HG02763 (cell line): Measurements from ENCODE around the gene ERICH6.

ENCODE experiments used
- ATAC-seq: cut with Tn5 transposase; IDR thresholded peaks from one replicate; pipeline ENCODE4 v1.9.1; 2021; ENCODE audit warnings: mild to moderate bottlenecking, moderate library complexity; ENCODE audit not compliant: unreplicated experiment

The ERICH6 gene

GRCh38 chr3:150736903-150737832, 33.4 kb upstream of the ERICH6 start:
- ATAC-seq = no peak

- no peak for ATAC-seq
Observed at GRCh38 chr3:150736316-150736719, 32.6 kb upstream of the ERICH6 start.

GRCh38 chr3:150734795-150735119, 31.0 kb upstream of the ERICH6 start:
- no peak for ATAC-seq

- ATAC-seq = no peak
Observed at GRCh38 chr3:150733936-150734794, 30.4 kb upstream of the ERICH6 start.

- no peak for ATAC-seq
Observed at GRCh38 chr3:150733373-150733935, 29.7 kb upstream of the ERICH6 start.

GRCh38 chr3:150729682-150730360, 26.1 kb upstream of the ERICH6 start:
- ATAC-seq = no peak

- ATAC-seq = no peak
Observed at GRCh38 chr3:150727653-150728502, 24.2 kb upstream of the ERICH6 start.

GRCh38 chr3:150725548-150725947, 21.8 kb upstream of the ERICH6 start:
- ATAC-seq = no peak

- ATAC-seq = no peak
Observed at GRCh38 chr3:150723946-150724345, 20.2 kb upstream of the ERICH6 start.

- ATAC-seq = no peak
Observed at GRCh38 chr3:150722267-150722666, 18.5 kb upstream of the ERICH6 start.

GRCh38 chr3:150721285-150722130, 17.8 kb upstream of the ERICH6 start:
- peak; percentile 65 for ATAC-seq

GRCh38 chr3:150720444-150720843, 16.7 kb upstream of the ERICH6 start:
- no peak for ATAC-seq

GRCh38 chr3:150710097-150710496, 6.4 kb upstream of the ERICH6 start:
- no peak for ATAC-seq

- peak; percentile 33 for ATAC-seq
Observed at GRCh38 chr3:150703299-150703755, 393 bp downstream of the ERICH6 start.

- ATAC-seq = no peak
Observed at GRCh38 chr3:150699068-150699639, 4.6 kb downstream of the ERICH6 start.

GRCh38 chr3:150697646-150698045, 6.1 kb downstream of the ERICH6 start:
- no peak for ATAC-seq

GRCh38 chr3:150691414-150692040, 12.2 kb downstream of the ERICH6 start:
- ATAC-seq = no peak

- no peak for ATAC-seq
Observed at GRCh38 chr3:150687613-150688012, 16.1 kb downstream of the ERICH6 start.
